Skeletal muscle tissue (tissue), 4 donors: ENCODE results near the gene PRRC2B. TPM values are rescaled to one million over a fixed set of nuclear protein-coding genes. Genes with fewer than 3 reads are reported as not detected.

Experiments used
- H3K27ac ChIP-seq: one replicate; pipeline ENCODE4 v1.7.0; 2013; ENCODE audit warnings: mild to moderate bottlenecking, low read depth, low read length, inconsistent platforms
- H3K27me3 ChIP-seq, 3 donors: one replicate each; pipeline ENCODE4 v1.7.0; 2013; ENCODE audit warnings: low read length in 3 of 3; ENCODE audit not compliant: control insufficient read depth in 3 of 3, insufficient read depth in 3 of 3
- H3K36me3 ChIP-seq, 3 donors: one replicate each; pipeline ENCODE4 v1.7.0; 2013; ENCODE audit warnings: low read length in 3 of 3; ENCODE audit not compliant: control insufficient read depth in 3 of 3, insufficient read depth in 3 of 3
- H3K4me1 ChIP-seq, 3 donors: one replicate each; pipeline ENCODE4 v1.7.0; 2013; ENCODE audit warnings: low read length in 3 of 3, mild to moderate bottlenecking in 3 of 3; ENCODE audit not compliant: control insufficient read depth in 3 of 3, insufficient read depth in 3 of 3
- H3K4me3 ChIP-seq, 3 donors: one replicate each; pipeline ENCODE4 v1.7.0; 2013; ENCODE audit warnings: low read length in 3 of 3
- H3K9ac ChIP-seq, 3 donors: one replicate each; pipeline ENCODE4 v1.7.0; 2013; ENCODE audit warnings: low read length in 3 of 3, mild to moderate bottlenecking in 3 of 3, moderate library complexity in 2 of 3, low read depth in 1 of 3
- H3K9me3 ChIP-seq, 3 donors: one replicate each; pipeline ENCODE4 v1.7.0; 2013; ENCODE audit warnings: low read length in 3 of 3; ENCODE audit not compliant: control insufficient read depth in 3 of 3
- total RNA-seq: library from RNA; depleted of rRNA; stranded (reverse); fragments of >200 nt; gene quantifications from one replicate; pipeline ENCODE4 v1.2.3, GENCODE V29; 2014
- donor health status: Osteomylitis.

Gene PRRC2B
- total RNA-seq, 1 donor from 2014 or later, result 68.4 TPM

DNA sequence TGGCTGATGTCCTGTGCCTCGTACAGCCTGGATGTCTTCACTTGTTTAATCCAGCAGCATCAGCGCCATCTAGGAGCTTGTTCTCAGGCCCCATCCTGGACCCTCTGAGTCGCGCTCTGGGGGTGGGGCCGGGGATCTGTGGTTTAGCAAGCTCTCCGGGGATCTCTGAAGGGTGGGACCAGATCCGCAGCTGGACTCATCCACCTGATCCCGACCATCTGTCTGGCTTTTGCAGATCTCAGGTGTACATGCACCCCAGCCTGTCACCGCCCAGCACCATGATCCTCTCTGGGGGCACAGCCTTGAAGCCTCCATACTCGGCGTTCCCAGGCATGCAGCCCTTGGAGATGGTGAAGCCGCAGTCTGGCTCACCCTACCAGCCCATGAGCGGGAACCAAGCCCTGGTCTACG, 93.7 kb downstream of the PRRC2B start:
- Histone ChIP-seq H3K4me1 (peaks cover 18 to 28% (median 24%) of the 10 kb centered on the region in 3 donors), H3K36me3 (peaks cover 96 to 97% (median 96%) of the 10 kb centered on the region in 3 donors), H3K27ac (no peak overlapping the region)

GRCh38 chr9:131490514-131490913, 96.6 kb downstream of the PRRC2B start:
- Histone ChIP-seq H3K36me3 (peaks cover 95 to 96% (median 96%) of the 10 kb centered on the region in 3 donors), H3K27ac (no peak overlapping the region), H3K9ac (no peak overlapping the region), H3K4me3 (no peak overlapping the region), H3K4me1 (peaks cover 0 to 5% (median 0%) of the 10 kb centered on the region in 3 donors), H3K9me3 (no peaks in the 10 kb centered on the region), H3K27me3 (no peaks in the 10 kb centered on the region)

More for the DNA sequence above, 93.7 kb downstream of the PRRC2B start:
- Histone ChIP-seq H3K4me3 (no peak overlapping the region), H3K9ac (no peak overlapping the region), H3K9me3 (no peaks in the 10 kb centered on the region), H3K27me3 (no peaks in the 10 kb centered on the region)

DNA sequence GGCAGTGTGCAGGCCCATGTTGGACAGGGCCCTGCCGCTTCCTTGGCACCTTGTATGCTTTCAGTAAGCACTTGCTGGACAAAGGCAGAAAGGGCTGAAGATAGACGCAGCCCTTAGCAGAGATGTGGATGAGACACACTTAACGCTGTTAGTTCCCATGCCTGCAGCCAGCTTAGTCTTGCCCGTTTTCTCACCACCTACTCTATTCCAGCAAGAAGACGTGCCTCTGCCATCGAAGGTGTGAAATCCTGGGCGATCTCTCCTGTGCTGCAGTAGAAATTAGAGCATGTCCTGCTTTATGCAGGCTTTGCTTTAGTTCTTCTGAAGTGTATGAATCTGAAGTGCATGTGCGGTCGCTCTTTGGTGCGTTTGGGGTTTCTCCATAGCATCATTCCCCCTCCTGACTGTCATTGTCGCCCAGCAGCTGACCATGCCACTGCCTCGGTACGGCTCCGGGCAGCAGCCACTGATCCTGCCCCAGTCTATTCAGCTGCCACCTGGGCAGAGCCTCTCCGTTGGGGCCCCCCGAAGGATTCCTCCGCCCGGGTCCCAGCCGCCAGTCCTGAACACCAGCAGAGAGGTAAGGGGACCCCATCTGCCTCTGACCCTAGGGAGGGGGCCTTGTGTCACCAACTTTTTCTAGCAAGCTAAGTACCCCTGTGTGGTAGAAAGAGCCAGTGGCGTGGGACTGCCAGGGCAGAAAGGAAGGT, 97.3 kb downstream of the PRRC2B start:
- Histone ChIP-seq H3K27me3 (no peaks in the 10 kb centered on the region), H3K9me3 (no peaks in the 10 kb centered on the region), H3K4me3 (no peak overlapping the region), H3K4me1 (peaks cover 0 to 5% (median 0%) of the 10 kb centered on the region in 3 donors), H3K9ac (no peak overlapping the region), H3K27ac (no peak overlapping the region), H3K36me3 (peaks cover 95 to 96% (median 96%) of the 10 kb centered on the region in 3 donors)

- Histone ChIP-seq H3K9me3 (no peaks in the 10 kb centered on the region), H3K9ac (no peak overlapping the region), H3K36me3 (peaks cover 93 to 96% (median 96%) of the 10 kb centered on the region in 3 donors), H3K4me1 (peaks cover 0 to under 1% (median 0%) of the 10 kb centered on the region in 3 donors), H3K4me3 (no peak overlapping the region), H3K27ac (no peak overlapping the region), H3K27me3 (no peaks in the 10 kb centered on the region)
These were observed 98.2 kb downstream of the PRRC2B start for GRCh38 chr9:131492070-131492469.

DNA sequence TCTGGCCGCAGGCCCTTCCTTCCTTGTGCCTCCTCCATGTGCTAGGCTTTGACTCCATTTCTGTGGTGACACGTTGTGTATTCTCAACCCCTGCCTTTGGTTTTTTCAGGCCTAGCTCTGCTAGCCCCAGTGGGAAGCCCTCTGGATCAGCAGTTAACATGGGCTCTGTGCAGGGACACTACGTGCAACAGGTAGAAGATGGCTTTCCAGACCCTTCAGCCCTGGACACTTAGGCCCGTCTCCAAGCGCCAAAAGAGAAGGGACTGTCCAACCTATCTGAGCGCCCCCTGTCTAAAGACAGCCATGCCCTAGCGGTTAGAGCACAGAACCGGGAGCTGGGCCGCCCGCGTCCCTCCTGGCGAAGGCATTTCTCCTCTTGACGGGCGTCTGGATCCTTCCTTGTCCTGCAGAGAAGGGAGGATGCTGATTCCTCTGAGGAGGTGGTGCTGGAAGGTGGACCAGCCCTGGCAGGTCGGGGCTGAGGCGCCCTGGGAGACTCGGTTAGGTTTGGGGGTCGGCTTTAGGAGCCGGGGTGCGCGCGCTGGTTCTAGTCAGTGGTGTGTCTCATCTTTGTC, 100.5 kb downstream of the PRRC2B start:
- H3K27ac ChIP-seq, result no peak overlapping the region
- no peaks in the 10 kb centered on the region for H3K9me3 ChIP-seq
- peaks cover 89 to 94% (median 91%) of the 10 kb centered on the region in 3 donors for H3K36me3 ChIP-seq
- H3K4me1 ChIP-seq, result no peaks in the 10 kb centered on the region
- H3K9ac ChIP-seq, result no peak overlapping the region
- H3K4me3 ChIP-seq, result no peak overlapping the region
- H3K27me3 ChIP-seq, result no peaks in the 10 kb centered on the region

GRCh38 chr9:131495785-131496184, 101.9 kb downstream of the PRRC2B start:
- Histone ChIP-seq H3K4me1 (peaks cover 0 to under 1% (median 0%) of the 10 kb centered on the region in 3 donors), H3K27ac (no peak overlapping the region), H3K36me3 (peaks cover 80 to 86% (median 83%) of the 10 kb centered on the region in 3 donors), H3K4me3 (no peak overlapping the region), H3K9me3 (no peaks in the 10 kb centered on the region), H3K27me3 (no peaks in the 10 kb centered on the region), H3K9ac (no peak overlapping the region)

- H3K4me3 ChIP-seq, result no peak overlapping the region
- H3K27ac ChIP-seq, result no peak overlapping the region
- H3K27me3 ChIP-seq, result no peaks in the 10 kb centered on the region
- peaks cover 69 to 75% (median 71%) of the 10 kb centered on the region in 3 donors for H3K36me3 ChIP-seq
- H3K9me3 ChIP-seq, result no peaks in the 10 kb centered on the region
- H3K9ac ChIP-seq, result no peak overlapping the region
- peaks cover 0 to 12% (median 8%) of the 10 kb centered on the region in 3 donors for H3K4me1 ChIP-seq
These were observed 103.0 kb downstream of the PRRC2B start for GRCh38 chr9:131496844-131497405.

GRCh38 chr9:131499254-131499767, 105.4 kb downstream of the PRRC2B start:
- H3K36me3 ChIP-seq, result peaks cover 45 to 51% (median 47%) of the 10 kb centered on the region in 3 donors
- no peak overlapping the region for H3K27ac ChIP-seq
- peaks cover 11 to 36% (median 21%) of the 10 kb centered on the region in 3 donors for H3K4me1 ChIP-seq
- H3K9ac ChIP-seq, result no peak overlapping the region
- no peak overlapping the region for H3K4me3 ChIP-seq
- H3K27me3 ChIP-seq, result no peaks in the 10 kb centered on the region
- no peaks in the 10 kb centered on the region for H3K9me3 ChIP-seq

DNA sequence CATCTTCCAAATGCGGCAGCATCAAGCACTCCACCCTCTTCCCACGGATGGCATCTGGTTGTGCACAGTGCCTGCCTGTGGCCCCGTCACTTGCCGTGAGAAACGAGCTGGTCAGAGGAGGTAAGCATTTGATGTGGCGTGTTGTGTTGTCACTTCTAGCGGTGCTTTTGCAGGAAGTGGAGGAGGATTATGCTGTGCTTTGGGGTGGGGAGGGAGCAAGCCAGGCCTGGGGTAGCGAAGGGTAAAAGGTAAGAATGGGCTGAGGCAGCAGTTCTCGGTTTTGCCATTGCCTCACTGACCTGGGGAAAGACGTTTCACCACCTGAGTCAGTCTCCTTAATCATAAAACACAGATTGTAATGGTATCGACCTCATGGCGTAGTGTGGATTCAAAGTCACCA, 106.5 kb downstream of the PRRC2B start:
- H3K36me3 ChIP-seq, result peaks cover 37 to 43% (median 38%) of the 10 kb centered on the region in 3 donors
- no peak overlapping the region for H3K9ac ChIP-seq
- peak overlapping the region; percentile 15 for H3K27ac ChIP-seq
- H3K9me3 ChIP-seq, result no peaks in the 10 kb centered on the region
- H3K4me3 ChIP-seq, result no peak overlapping the region
- H3K4me1 ChIP-seq, result peaks cover 14 to 38% (median 22%) of the 10 kb centered on the region in 3 donors
- no peaks in the 10 kb centered on the region for H3K27me3 ChIP-seq
